Trophoblast cell (in vitro differentiated cells and primary cell): ENCODE data around the gene UBE2Z.
A peak's percentile ranks its signal among the peaks of the same experiment; 100 is the strongest.
"Not testable (repeated sequence)": the region's sequence is repeated elsewhere in the genome, so short reads cannot be mapped to it uniquely, and the experiment has no call there.

Source experiments
- DNase-seq, 2 donors: peaks; one replicate each; pipeline ENCODE4 v3.0.0-alpha.2; 2016
- H2AFZ ChIP-seq: 2 replicates; pipeline ENCODE4 v1.6.1; 2013; ENCODE audit warnings: low read length, moderate library complexity, mild to moderate bottlenecking; ENCODE audit not compliant: insufficient read depth, poor library complexity
- H2AK5ac ChIP-seq: 2 replicates; pipeline ENCODE4 v1.6.1; 2013; ENCODE audit warnings: mild to moderate bottlenecking, low read length
- H2BK120ac ChIP-seq: 2 replicates; pipeline ENCODE4 v1.6.1; 2013; ENCODE audit warnings: low read length, mild to moderate bottlenecking, moderate library complexity; ENCODE audit not compliant: insufficient read depth, poor library complexity
- H2BK12ac ChIP-seq: 2 replicates; pipeline ENCODE4 v1.6.1; 2013; ENCODE audit warnings: mild to moderate bottlenecking, low read length, moderate library complexity
- H2BK5ac ChIP-seq: 2 replicates; pipeline ENCODE4 v1.6.1; 2013; ENCODE audit warnings: low read length, low read depth, moderate library complexity, mild to moderate bottlenecking; ENCODE audit not compliant: poor library complexity
- H3K14ac ChIP-seq: 2 replicates; pipeline ENCODE4 v1.6.1; 2013; ENCODE audit warnings: mild to moderate bottlenecking, low read length
- H3K18ac ChIP-seq: 2 replicates; pipeline ENCODE4 v1.6.1; 2013; ENCODE audit warnings: mild to moderate bottlenecking, low read length
- H3K23ac ChIP-seq: 2 replicates; pipeline ENCODE4 v1.6.1; 2013; ENCODE audit warnings: low read length
- H3K27ac ChIP-seq: 2 replicates; pipeline ENCODE4 v1.5.1; 2013; ENCODE audit warnings: low read depth, mild to moderate bottlenecking, inconsistent platforms, low read length, moderate library complexity
- H3K27me3 ChIP-seq: 2 replicates; pipeline ENCODE4 v1.6.1; 2013; ENCODE audit warnings: inconsistent platforms, mild to moderate bottlenecking, low read length, moderate library complexity; ENCODE audit not compliant: insufficient read depth
- H3K36me3 ChIP-seq, 2 experiments: 1 replicate in 1 of 2; 2 replicates in 1 of 2; pipeline ENCODE4 v1.6.1; 2013; ENCODE audit warnings: low read length in 2 of 2, mild to moderate bottlenecking in 2 of 2, moderate library complexity in 1 of 2; ENCODE audit not compliant: insufficient read depth in 2 of 2, control insufficient read depth in 1 of 2
- H3K4ac ChIP-seq: 2 replicates; pipeline ENCODE4 v1.6.1; 2013; ENCODE audit warnings: low read depth, mild to moderate bottlenecking, low read length, moderate library complexity
- H3K4me1 ChIP-seq, 2 experiments: 1 replicate in 1 of 2; 2 replicates in 1 of 2; pipeline ENCODE4 v1.6.1; 2013; ENCODE audit warnings: low read length in 2 of 2, mild to moderate bottlenecking in 2 of 2, moderate library complexity in 1 of 2; ENCODE audit not compliant: insufficient read depth in 2 of 2, control insufficient read depth in 1 of 2
- H3K4me2 ChIP-seq: 2 replicates; pipeline ENCODE4 v1.6.1; 2013; ENCODE audit warnings: inconsistent platforms, mild to moderate bottlenecking, low read length, moderate library complexity
- H3K4me3 ChIP-seq: 2 replicates; pipeline ENCODE4 v1.5.1; 2013; ENCODE audit warnings: mild to moderate bottlenecking, low read depth, low read length, inconsistent platforms
- H3K79me1 ChIP-seq: one replicate; pipeline ENCODE4 v1.6.1; 2013; ENCODE audit warnings: low read length
- H3K79me2 ChIP-seq: 2 replicates; pipeline ENCODE4 v1.6.1; 2013; ENCODE audit warnings: low read length, mild to moderate bottlenecking; ENCODE audit not compliant: control insufficient read depth, insufficient read depth, poor library complexity
- H3K9ac ChIP-seq: 2 replicates; pipeline ENCODE4 v1.6.1; 2013; ENCODE audit warnings: mild to moderate bottlenecking, low read length
- H3K9me3 ChIP-seq: 2 replicates; pipeline ENCODE4 v1.6.1; 2013; ENCODE audit warnings: low read depth, mild to moderate bottlenecking, control low read depth, inconsistent platforms, low read length; ENCODE audit not compliant: insufficient read depth
- H4K12ac ChIP-seq: 2 replicates; pipeline ENCODE4 v1.6.1; 2013; ENCODE audit warnings: low read depth, mild to moderate bottlenecking, low read length, moderate library complexity
- H4K8ac ChIP-seq: 2 replicates; pipeline ENCODE4 v1.6.1; 2013; ENCODE audit warnings: low read depth, mild to moderate bottlenecking, low read length, moderate library complexity
- H4K91ac ChIP-seq: one replicate; pipeline ENCODE4 v1.6.1; 2013; ENCODE audit warnings: low read depth, mild to moderate bottlenecking, low read length, moderate library complexity
- WGBS: extraction: QIAGEN DNeasy Blood & Tissue Kit; methylation state at CpG from one replicate; pipeline ENCODE4 v1.1.7; 2013; ENCODE audit warnings: missing lambda C conversion rate; ENCODE audit not compliant: insufficient read length, insufficient coverage; ENCODE audit errors: extremely low coverage; 5-methylcytosine and 5-hydroxymethylcytosine counted together

UBE2Z gene

GRCh38 chr17:48930435-48930873 lies 22.2 kb downstream of the UBE2Z start:
- Histone ChIP-seq H2BK12ac (no peak overlapping the region), H3K9me3 (peaks cover 2% of the 10 kb centered on the region), H2BK120ac (no peak overlapping the region), H4K12ac (no peak overlapping the region), H4K8ac (no peak overlapping the region), H3K79me2 (no peaks in the 10 kb centered on the region), H3K36me3 (peaks cover 45 to 79% of the 10 kb centered on the region in 2 experiments), H3K9ac (no peak overlapping the region), H4K91ac (no peak overlapping the region), H3K4me3 (no peak overlapping the region), H2AK5ac (no peak overlapping the region), H3K18ac (no peak overlapping the region), H2AFZ (no peak overlapping the region), H3K14ac (no peak overlapping the region), H3K4ac (no peak overlapping the region), H3K79me1 (no peaks in the 10 kb centered on the region), H3K27me3 (no peaks in the 10 kb centered on the region), H3K27ac (no peak overlapping the region), H3K23ac (no peak overlapping the region), H3K4me1 (no peaks in the 10 kb centered on the region), H3K4me2 (no peak overlapping the region), H2BK5ac (no peak overlapping the region)
- DNase-seq, result no peak
- WGBS, result no CpG with 5 or more reads among the region's 3 CpGs

GRCh38 chr17:48933035-48933434 lies 24.8 kb downstream of the UBE2Z start:
- Histone ChIP-seq H3K36me3 (peaks cover 40 to 74% of the 10 kb centered on the region in 2 experiments), H2AFZ (no peak overlapping the region), H3K4ac (no peak overlapping the region), H3K9me3 (no peaks in the 10 kb centered on the region), H3K4me1 (no peaks in the 10 kb centered on the region), H3K23ac (no peak overlapping the region), H3K18ac (no peak overlapping the region), H3K4me2 (no peak overlapping the region), H4K91ac (no peak overlapping the region), H2BK5ac (no peak overlapping the region), H3K79me1 (no peaks in the 10 kb centered on the region), H2BK120ac (no peak overlapping the region), H2AK5ac (no peak overlapping the region), H3K9ac (no peak overlapping the region), H4K12ac (no peak overlapping the region), H3K27me3 (no peaks in the 10 kb centered on the region), H3K4me3 (no peak overlapping the region), H2BK12ac (no peak overlapping the region), H4K8ac (no peak overlapping the region), H3K14ac (no peak overlapping the region), H3K27ac (no peak overlapping the region), H3K79me2 (no peaks in the 10 kb centered on the region)
- WGBS, result no CpG with 5 or more reads among the region's 6 CpGs
- DNase-seq, result no peak

- WGBS, result no CpG with 5 or more reads among the region's 55 CpGs
- no peak within 1 kb of the TSS for H2BK12ac ChIP-seq
- H3K79me2 ChIP-seq, result peaks cover 9% of the 10 kb centered on the region
- H2BK5ac ChIP-seq, result peak within 1 kb of the TSS; percentile 81
- no peak within 1 kb of the TSS for H3K23ac ChIP-seq
- H3K4ac ChIP-seq, result peak within 1 kb of the TSS; percentile 84
- H3K4me2 ChIP-seq, result peak within 1 kb of the TSS; percentile 67
- no peaks in the 10 kb centered on the region for H3K27me3 ChIP-seq
- peak within 1 kb of the TSS; percentile 100 for H4K8ac ChIP-seq
- peaks cover 5 to 9% of the 10 kb centered on the region in 2 experiments for H3K4me1 ChIP-seq
- peak within 1 kb of the TSS; percentile 84 for H3K27ac ChIP-seq
- H4K91ac ChIP-seq, result peak within 1 kb of the TSS; percentile 94
- H3K79me1 ChIP-seq, result peaks cover 4% of the 10 kb centered on the region
- H3K9me3 ChIP-seq, result no peaks in the 10 kb centered on the region
- peak within 1 kb of the TSS; percentile 28 for H2AK5ac ChIP-seq
- H2BK120ac ChIP-seq, result peak within 1 kb of the TSS; percentile 79
- H2AFZ ChIP-seq, result peak within 1 kb of the TSS; percentile 89
- H4K12ac ChIP-seq, result peak within 1 kb of the TSS; percentile 99
- peaks cover 10 to 16% of the 10 kb centered on the region in 2 experiments for H3K36me3 ChIP-seq
- peak within 1 kb of the TSS; percentile 92 for H3K9ac ChIP-seq
- H3K14ac ChIP-seq, result peak within 1 kb of the TSS; percentile 96
- peak within 1 kb of the TSS; percentile 90 for H3K4me3 ChIP-seq
- H3K18ac ChIP-seq, result peak within 1 kb of the TSS; percentile 84
- DNase-seq, result peak; percentile 91 to 95
Observed at GRCh38 chr17:48944515-48945260, 36.5 kb downstream of the UBE2Z start, which contains the start of gene SNF8. SNF8 (minus strand) TSS chr17:48944842; CDS start chr17:48944734, 108 bp downstream.

GRCh38 chr17:48945261-48945651 lies 37.0 kb downstream of the UBE2Z start:
- not testable (repeated sequence) for H3K4me1 ChIP-seq, H3K9me3 ChIP-seq, H2BK12ac ChIP-seq, H3K23ac ChIP-seq, H2BK5ac ChIP-seq, H2BK120ac ChIP-seq, H3K14ac ChIP-seq, H3K9ac ChIP-seq, H3K79me1 ChIP-seq, H3K4ac ChIP-seq, H3K4me3 ChIP-seq, DNase-seq, H3K27me3 ChIP-seq, H3K18ac ChIP-seq, H3K79me2 ChIP-seq
- Histone ChIP-seq H4K8ac (peak overlapping the region; percentile 100), H3K36me3 (peaks cover 6 to 10% of the 10 kb centered on the region in 2 experiments), H3K27ac (peak overlapping the region; percentile 84), H3K4me2 (peak overlapping the region; percentile 67), H2AK5ac (peak overlapping the region; percentile 28), H2AFZ (peak overlapping the region; percentile 30), H4K12ac (peak overlapping the region; percentile 99), H4K91ac (peak overlapping the region; percentile 94)
- no CpG with 5 or more reads among the region's 16 CpGs for WGBS
